ENCODE measurements around the gene PRMT2. TPM values are rescaled to one million over a fixed set of nuclear protein-coding genes. Genes with fewer than 3 reads are reported as not detected.
A peak's percentile ranks its signal among the peaks of the same experiment; 100 is the strongest.

Gene PRMT2
- total and polyA plus RNA-seq, 8 donors, result 17.9 to 56.9 (median 26.8) TPM

DNA sequence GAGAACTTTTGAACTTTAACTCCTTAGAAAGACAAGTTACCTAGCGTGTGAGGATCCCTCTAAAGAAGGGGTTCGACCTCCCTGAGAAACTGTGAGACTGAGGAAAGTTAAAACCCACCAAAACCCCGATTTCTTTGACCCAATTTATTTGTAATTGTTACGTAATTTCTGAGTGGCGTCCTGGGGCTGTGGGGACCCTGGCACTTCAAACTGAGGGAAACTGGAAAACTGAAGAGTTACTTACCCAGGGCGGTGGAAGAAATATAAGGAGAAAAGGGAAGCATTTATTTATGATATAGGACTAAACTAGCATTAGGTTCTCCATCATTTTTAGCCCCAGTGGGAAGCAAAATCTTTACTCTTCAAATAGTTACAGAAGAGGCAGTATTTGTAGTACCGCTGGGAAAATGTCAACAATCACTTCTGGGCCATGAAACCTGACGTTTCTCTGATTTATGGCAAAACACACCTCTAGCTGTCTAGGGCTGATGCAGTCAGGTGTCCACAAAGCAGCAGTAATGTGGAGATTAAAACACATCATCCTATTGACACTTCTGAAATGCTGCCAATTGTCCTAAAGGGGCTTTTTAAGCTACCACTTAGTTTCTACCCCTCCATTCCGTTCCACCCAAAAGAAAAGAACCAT, 31.0 kb upstream of the PRMT2 start:
- 62 to 72% methylated on average over 9 of the region's 9 CpGs for WGBS, 2 donors
- Histone ChIP-seq H3K36me3 (no peaks in the 10 kb centered on the region), H3K4me1 (no peaks in the 10 kb centered on the region), H3K27ac (no peak overlapping the region), H3K9me3 (no peaks in the 10 kb centered on the region), H3K4me3 (no peak overlapping the region), H3K27me3 (no peaks in the 10 kb centered on the region)
- DNase-seq (no peak), FAIRE-seq (no peak), ATAC-seq (peak in 1 of 4 donors; percentile 11)
- TF ChIP-seq, protein P1, sequence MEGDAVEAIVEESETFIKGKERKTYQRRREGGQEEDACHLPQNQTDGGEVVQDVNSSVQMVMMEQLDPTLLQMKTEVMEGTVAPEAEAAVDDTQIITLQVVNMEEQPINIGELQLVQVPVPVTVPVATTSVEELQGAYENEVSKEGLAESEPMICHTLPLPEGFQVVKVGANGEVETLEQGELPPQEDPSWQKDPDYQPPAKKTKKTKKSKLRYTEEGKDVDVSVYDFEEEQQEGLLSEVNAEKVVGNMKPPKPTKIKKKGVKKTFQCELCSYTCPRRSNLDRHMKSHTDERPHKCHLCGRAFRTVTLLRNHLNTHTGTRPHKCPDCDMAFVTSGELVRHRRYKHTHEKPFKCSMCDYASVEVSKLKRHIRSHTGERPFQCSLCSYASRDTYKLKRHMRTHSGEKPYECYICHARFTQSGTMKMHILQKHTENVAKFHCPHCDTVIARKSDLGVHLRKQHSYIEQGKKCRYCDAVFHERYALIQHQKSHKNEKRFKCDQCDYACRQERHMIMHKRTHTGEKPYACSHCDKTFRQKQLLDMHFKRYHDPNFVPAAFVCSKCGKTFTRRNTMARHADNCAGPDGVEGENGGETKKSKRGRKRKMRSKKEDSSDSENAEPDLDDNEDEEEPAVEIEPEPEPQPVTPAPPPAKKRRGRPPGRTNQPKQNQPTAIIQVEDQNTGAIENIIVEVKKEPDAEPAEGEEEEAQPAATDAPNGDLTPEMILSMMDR (IDR thresholded peaks at IDR 0.05), result no peak
- intact Hi-C loops (cut with DNase I), result no loop called here

DNA sequence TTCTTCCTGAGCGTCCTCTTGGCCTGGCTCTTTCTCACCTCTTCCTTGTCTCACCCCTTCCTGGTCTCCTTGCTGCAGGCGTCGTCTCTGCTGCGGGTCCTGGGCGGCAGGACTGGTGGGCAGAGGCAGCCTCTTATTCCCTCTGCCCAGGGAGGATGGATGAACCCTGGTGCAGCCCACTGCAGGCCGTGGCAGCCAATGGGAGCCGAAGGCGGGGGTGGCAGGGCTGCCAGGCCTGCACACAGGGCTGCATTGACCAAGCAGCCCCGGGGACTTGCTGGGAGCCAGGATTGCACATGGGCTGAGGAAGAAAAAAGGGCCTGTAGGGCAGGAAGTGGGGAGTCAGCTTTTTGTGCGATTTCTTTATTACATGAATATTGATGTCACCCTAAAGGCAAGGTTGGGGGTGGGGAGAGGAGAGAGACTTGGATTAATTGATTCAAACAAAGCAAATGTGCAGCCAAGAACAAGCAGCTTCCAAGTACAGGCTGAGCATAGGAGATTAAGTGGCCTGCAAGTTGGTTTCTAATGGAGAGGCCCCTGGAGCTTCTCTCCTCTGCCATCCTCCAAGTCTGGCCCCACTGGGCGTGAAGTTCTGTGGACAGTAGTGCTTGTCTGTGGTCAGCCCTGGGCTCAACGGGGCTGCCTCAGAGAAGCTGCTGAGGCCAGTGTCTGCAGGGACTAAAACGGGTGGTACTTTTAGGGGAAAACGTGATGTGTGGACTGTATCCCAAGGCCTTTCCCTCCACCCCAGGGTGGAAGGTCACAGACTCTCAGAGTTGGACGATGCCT, 30.3 kb upstream of the PRMT2 start, which contains the start of gene S100B:
Gene S100B (minus strand): TSS at position 108 of the 792 bp plus-strand sequence. CDS start 2,667 bp downstream, outside the sequence.
- intact Hi-C loops (cut with DNase I), result no loop called here
- Histone ChIP-seq H3K4me3 (no peak within 1 kb of the TSS), H3K36me3 (no peaks in the 10 kb centered on the region), H3K4me1 (no peaks in the 10 kb centered on the region), H3K27ac (peak within 1 kb of the TSS in 1 of 4 donors; percentile 37), H3K9me3 (no peaks in the 10 kb centered on the region), H3K27me3 (no peaks in the 10 kb centered on the region)
- FAIRE-seq (no peak), DNase-seq (no peak), ATAC-seq (peak in 3 of 4 donors; percentile 49 to 82 (median 62))
- WGBS, 2 donors, result 62 to 76% methylated on average over 15 of the region's 15 CpGs
- TF ChIP-seq, protein P1 (IDR thresholded peaks at IDR 0.05), result no peak

DNA sequence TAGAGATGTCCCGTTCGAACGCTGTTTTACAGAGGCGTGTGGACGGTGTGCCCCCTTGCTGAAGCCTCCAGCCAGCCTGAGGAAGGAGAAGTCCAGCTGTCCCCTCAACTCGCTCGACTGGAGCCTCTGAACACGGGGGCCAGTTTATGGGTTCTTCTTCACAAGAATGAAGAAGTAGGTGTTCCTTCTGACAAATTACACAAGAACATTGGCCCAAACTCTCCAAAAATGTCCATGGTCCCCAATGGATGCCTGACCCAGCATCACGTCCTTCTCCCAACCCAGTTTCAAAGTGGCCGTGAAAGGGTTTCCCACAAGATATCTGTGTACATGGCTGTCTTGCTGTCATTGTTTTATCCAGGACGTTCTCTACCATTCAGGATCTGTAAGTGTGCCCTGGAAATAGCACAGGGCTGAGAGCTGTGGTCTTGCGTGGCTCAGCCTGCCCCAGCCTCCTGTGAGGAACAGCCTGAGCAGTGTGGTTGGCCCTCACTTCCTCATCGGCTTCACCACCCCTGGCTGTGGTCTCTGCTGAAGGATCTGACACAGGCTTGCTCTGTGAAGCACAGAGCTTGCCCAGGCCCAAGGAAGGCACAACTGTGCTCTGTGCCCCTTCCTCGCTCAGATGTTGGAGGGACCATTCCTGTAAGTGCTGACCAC, 29.6 kb upstream of the PRMT2 start:
- no peaks in the 10 kb centered on the region for H3K36me3 ChIP-seq
- no peaks in the 10 kb centered on the region for H3K9me3 ChIP-seq
- TF ChIP-seq, protein P1 (IDR thresholded peaks at IDR 0.05), result no peak
- H3K27ac ChIP-seq, result peak overlapping the region in 1 of 4 donors; percentile 37
- FAIRE-seq (no peak), DNase-seq (peak in 1 of 6 donors; percentile 47), ATAC-seq (peak in 3 of 4 donors; percentile 38 to 87 (median 77))
- no peaks in the 10 kb centered on the region for H3K4me1 ChIP-seq
- no peaks in the 10 kb centered on the region for H3K27me3 ChIP-seq
- H3K4me3 ChIP-seq, result no peak overlapping the region
- intact Hi-C loops (cut with DNase I), result no loop called here
- WGBS, 2 donors, result 73 to 78% methylated on average over 14 of the region's 14 CpGs

DNA sequence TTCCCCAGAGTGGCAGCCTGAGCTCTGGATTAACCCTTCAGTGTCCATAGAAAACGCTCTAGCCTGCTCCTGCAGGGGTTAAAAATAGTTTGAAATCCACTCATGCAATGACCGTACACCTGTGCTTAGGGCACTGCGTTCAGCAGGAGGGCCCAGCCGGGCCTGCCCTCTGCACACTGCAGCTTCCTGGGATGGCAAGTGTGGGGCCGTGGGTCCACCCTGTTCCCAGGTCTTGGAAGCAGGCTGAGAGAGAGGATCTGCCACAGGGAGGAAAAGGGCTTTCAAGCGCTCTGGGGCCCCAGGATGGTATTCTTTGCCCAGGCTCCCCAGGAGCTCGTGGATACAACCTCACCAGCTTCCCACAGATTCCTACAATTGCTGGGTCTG, 29.1 kb upstream of the PRMT2 start:
- intact Hi-C loops (cut with DNase I), result no loop called here
- Histone ChIP-seq H3K27ac (no peak overlapping the region), H3K36me3 (no peaks in the 10 kb centered on the region), H3K4me3 (no peak overlapping the region), H3K4me1 (no peaks in the 10 kb centered on the region), H3K27me3 (no peaks in the 10 kb centered on the region), H3K9me3 (no peaks in the 10 kb centered on the region)
- DNase-seq, result no peak
- 67 to 73% methylated on average over 7 of the region's 7 CpGs for WGBS, 2 donors
- TF ChIP-seq, protein P1 (IDR thresholded peaks at IDR 0.05), result no peak
- FAIRE-seq, result no peak
- ATAC-seq, result peak in 1 of 4 donors; percentile 8

All from pancreas (tissue), 10 donors.